ENCODE measurements around the gene KRT72.

KRT72 gene

DNA sequence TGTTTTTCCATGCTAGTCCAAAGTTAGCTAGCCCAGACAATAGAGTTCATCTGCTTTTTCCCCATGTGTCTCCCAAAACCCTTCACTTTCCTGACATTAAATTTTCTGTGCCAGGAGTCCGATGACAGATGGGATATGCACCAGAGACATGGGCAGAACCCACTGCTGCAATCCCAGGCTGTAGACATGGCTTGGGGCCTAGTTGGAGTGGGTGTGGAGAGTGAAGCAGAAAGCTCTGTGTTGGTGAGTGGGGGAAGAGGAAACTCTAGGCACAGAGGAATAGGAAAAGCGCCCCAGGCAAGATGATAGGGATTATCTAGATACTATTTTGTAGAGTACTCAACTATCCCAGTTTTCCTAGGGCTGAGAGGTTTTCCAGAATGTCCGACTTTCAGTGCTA lies 22.8 kb downstream of the KRT72 start:
- no peak for DNase-seq (ENCODE audit: low read depth in 2 of 2)

GRCh38 chr12:52577316-52577715 lies 23.9 kb downstream of the KRT72 start:
- no peak for DNase-seq (ENCODE audit: low read depth in 2 of 2)

- no peak for DNase-seq (ENCODE audit: low read depth in 2 of 2)
These were observed 25.3 kb downstream of the KRT72 start for GRCh38 chr12:52575948-52576347.

DNA sequence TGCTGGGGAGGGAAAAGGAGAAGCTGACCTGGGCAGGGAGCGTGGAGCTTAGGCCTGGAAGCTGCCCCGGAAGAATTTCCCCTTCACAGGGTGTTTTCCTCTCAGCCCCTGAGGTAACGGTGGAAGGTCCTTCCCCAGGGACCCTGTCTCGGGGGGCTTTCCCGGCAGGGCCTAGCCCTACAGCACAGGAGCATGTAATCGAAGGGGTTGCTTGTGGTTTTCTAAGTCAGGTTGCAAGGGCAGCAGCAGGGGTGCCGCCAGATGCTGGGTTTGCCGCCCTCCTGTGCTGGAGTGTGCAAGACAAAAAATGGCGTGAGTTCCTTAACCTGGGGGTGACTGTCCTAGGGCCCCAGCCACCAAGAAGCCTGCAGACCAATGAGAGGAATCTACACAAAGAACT lies 26.0 kb downstream of the KRT72 start:
- no peak for DNase-seq (ENCODE audit: low read depth in 2 of 2)

DNA sequence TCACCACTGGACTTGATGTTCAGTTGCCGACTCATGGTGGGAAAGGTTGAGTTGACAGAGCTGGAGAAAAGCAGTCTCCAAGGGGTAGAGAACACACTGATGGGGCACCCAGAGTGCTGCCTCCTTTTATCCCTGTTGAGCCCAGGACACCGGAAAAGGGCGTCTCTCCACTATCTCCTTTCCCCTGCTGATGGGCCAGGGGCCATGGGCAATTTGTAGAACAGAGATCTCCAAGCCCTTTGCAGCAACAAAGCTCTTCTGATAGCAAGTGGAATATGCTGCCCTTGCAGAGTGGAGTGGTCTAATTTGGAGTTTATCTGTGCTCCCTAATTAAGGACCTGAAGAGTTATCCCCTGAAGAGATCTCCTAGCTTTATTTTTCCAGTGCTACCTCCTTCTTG lies 27.5 kb downstream of the KRT72 start, which contains the start of gene KRT74:
Gene KRT74 (minus strand): TSS at position 101 of the 400 bp plus-strand sequence. CDS start 66 bp downstream, at position 35.
- DNase-seq (ENCODE audit: low read depth in 2 of 2), result no peak

- no peak for DNase-seq (ENCODE audit: low read depth in 2 of 2)
These were observed 28.0 kb downstream of the KRT72 start for GRCh38 chr12:52573306-52573705.

GRCh38 chr12:52570511-52570910 lies 30.8 kb downstream of the KRT72 start:
- DNase-seq (ENCODE audit: low read depth in 2 of 2), result no peak

DNA sequence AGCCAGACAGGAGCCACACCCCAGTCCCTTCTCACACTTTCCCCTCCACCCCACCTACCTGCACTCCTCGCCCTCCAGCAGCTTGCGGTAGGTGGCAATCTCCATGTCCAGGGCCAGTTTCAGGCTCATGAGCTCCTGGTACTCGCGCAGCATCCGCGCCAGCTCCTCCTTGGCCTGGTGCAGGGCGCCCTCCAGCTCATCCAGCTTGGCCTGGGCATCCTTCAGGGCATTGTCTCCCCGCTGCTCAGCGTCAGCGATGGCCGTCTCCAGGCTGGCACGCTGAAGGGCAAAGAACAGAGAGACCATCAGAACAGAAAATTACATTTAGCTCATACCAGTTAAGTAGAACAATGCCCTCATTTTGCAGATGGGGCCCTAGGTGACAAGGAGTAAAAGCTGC lies 33.2 kb downstream of the KRT72 start:
- DNase-seq (ENCODE audit: low read depth in 2 of 2), result no peak

- no peak for DNase-seq (ENCODE audit: low read depth in 2 of 2)
These were observed 34.4 kb downstream of the KRT72 start for GRCh38 chr12:52566847-52567291.

DNA sequence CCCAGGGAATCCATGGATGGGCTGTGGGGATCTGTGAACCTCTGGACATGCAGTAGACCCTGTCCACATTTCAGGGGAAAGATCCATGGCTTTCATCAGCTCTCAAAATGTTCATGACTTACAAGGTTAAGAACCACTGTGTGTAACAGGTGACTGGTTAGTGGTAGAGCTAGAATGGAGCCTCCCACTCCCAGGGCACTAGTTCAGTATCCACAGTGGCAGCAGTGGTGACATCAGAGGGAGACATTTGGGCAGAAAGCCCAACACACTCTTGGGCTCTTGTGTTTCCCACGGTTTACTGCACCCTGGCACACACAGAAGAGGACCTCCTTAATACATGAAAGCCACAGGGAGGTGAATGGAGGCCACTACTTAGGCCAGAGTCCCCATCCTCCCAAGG lies 36.7 kb downstream of the KRT72 start:
- no peak for DNase-seq (ENCODE audit: low read depth in 2 of 2)

DNA sequence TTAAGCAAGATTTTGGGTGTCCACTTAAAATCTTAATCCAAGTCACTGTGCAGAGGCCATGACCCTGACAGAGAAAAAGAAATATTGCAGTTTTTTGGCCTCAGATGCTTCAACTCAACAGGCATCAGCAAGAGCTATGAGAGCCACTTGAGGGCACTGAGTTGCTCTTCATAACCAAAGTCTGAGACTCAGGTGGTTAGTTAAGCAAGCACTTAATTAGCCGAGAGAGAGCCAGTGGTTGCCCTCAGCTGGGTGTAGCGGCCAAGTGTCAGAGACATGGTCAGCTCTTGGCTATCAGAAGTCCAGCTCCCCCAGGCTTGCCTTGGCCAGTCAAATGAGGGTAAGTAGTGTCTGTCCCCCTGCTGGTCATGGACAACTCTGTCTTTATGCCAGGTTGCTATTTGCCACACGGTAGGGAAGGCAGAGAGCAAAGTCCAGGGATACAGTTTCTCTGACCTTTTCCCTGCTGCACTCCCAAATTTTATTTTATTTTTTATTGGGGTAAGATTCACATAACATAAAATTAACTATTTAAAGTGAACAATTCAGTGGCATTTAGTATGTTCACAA lies 39.3 kb downstream of the KRT72 start:
- DNase-seq (ENCODE audit: low read depth in 2 of 2), result no peak

GRCh38 chr12:52559979-52560378 lies 41.3 kb downstream of the KRT72 start:
- no peak for DNase-seq (ENCODE audit: low read depth in 2 of 2)

- no peak for DNase-seq (ENCODE audit: low read depth in 2 of 2)
These were observed 42.4 kb downstream of the KRT72 start for GRCh38 chr12:52558781-52559445.

GRCh38 chr12:52557476-52557875 lies 43.8 kb downstream of the KRT72 start:
- no peak for DNase-seq (ENCODE audit: low read depth in 2 of 2)

- no peak for DNase-seq (ENCODE audit: low read depth in 2 of 2)
These were observed 45.7 kb downstream of the KRT72 start for GRCh38 chr12:52555577-52555976.

DNA sequence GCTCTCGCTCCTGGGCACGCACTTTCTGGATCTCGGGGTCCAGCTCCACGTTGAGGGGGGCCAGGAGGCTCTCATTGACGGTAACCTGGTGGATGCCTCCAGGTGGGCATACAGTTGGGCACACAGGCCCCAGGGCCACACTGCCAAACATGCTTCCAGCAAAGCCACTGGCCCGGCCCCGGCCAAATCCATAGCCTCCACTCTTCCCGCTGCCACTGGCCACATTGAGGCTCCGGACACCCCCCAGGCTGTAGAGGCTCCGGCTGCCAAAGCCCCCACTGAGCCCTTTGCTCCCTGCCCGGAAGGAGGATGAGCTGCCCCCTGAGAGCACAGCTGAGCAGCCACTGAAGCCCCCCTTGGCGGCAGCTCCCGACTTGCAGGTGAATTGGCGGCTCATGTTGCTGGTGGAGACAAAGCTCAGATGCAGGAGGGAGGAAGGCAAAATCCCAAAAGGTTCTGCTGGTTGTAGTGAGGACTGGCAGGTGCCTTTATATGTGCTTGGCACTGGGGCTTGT lies 48.5 kb downstream of the KRT72 start, which contains the start of gene KRT71:
Gene KRT71 (minus strand): TSS at position 465 of the 515 bp plus-strand sequence. CDS start 68 bp downstream, at position 397.
- no peak for DNase-seq (ENCODE audit: low read depth in 2 of 2)

- no peak for DNase-seq (ENCODE audit: low read depth in 2 of 2)
These were observed 49.2 kb downstream of the KRT72 start for GRCh38 chr12:52552055-52552454.

DNA sequence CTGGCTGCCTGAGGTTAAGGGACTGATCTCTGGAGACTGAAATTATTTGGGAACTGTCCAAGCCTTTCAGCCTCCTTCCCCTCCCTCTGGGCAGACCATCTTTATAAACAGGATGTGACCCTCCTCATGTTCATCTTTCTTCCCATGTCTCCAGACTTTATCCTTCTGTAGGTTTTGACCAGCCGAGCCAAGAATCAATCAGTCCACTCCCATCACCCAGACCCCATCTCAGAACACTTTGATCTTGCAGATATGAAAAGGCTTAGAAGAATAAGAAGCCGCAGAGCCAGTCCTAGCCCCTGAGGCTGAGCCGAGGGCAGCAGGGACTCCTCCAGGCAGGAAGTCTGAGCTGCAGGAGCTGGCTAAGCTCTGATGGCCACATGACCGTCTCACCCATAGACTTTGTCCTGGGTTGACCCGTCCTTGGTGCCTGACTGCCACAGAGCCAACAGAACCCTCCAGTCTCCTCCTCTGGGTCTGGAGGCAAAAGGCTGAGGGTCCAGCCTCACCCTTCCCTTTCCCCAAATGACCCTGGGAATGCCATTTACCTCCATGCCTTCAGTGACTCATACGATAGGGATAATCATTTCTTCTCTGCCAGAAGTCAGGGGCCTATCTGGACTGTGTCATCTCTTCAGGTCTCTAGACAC lies 49.9 kb downstream of the KRT72 start:
- no peak for DNase-seq (ENCODE audit: low read depth in 2 of 2)

GRCh38 chr12:52546126-52546525 lies 55.1 kb downstream of the KRT72 start:
- no peak for DNase-seq (ENCODE audit: low read depth in 2 of 2)

GRCh38 chr12:52543985-52544883 lies 57.0 kb downstream of the KRT72 start:
- DNase-seq (ENCODE audit: low read depth in 2 of 2), result no peak

DNA sequence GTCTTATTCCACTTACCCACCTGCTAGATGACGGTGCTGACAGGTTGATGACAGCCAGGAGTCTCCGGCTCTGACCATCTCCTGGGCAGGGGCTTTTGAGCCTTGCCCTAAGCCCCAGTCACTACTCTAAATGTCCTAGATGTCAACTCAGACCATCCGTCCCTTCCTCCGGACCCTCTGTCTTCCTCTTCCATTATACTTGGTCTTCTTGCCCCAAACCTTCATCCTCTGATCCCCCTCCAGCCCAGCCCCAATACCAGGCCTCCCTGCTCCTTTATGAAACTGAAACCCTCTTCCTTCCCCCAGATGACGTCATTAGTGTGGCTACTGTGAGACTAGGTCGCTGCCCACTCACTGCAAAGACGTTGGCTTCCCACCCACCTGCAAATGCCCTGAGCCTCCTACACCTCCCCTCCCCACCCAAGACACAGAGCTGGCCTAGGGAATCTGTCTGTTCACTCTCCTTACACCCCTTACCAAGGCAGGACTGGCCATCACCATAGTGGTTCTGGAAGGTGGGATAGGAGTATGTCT lies 58.4 kb downstream of the KRT72 start:
- DNase-seq (ENCODE audit: low read depth in 2 of 2), result no peak

Measured in stimulated activated CD4-positive, alpha-beta T cell treated with anti-CD3 and anti-CD28 coated beads, Interleukin-1b, Interleukin-23, amount 100 ng/mL, for 1 hour (primary cell).